ENCODE data around the gene IQGAP1.
"Not testable (repeated sequence)": the region's sequence is repeated elsewhere in the genome, so short reads cannot be mapped to it uniquely, and the experiment has no call there.

Gene IQGAP1

DNA sequence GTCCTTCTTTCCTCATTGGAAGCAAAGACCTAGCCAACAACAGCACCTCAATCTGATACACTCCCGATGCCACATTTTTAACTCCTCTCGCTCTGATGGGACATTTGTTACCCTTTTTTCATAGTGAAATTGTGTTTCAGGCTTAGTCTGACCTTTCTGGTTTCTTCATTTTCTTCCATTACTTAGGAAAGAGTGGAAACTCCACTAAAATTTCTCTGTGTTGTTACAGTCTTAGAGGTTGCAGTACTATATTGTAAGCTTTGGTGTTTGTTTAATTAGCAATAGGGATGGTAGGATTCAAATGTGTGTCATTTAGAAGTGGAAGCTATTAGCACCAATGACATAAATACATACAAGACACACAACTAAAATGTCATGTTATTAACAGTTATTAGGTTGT lies 112.1 kb downstream of the IQGAP1 start:
- FAIRE-seq (no peak), DNase-seq (ENCODE audit: insufficient read length, low spot score) (no peak)
- TF ChIP-seq POLR2A (IDR thresholded peaks at IDR 0.05; ENCODE audit: low read depth, low read length) (no peak), POLR2AphosphoS5 (IDR thresholded peaks at IDR 0.05; ENCODE audit: low read depth, low read length) (no peak), POU2F2 (IDR thresholded peaks at IDR 0.05; ENCODE audit: low read depth, low read length) (no peak)

DNA sequence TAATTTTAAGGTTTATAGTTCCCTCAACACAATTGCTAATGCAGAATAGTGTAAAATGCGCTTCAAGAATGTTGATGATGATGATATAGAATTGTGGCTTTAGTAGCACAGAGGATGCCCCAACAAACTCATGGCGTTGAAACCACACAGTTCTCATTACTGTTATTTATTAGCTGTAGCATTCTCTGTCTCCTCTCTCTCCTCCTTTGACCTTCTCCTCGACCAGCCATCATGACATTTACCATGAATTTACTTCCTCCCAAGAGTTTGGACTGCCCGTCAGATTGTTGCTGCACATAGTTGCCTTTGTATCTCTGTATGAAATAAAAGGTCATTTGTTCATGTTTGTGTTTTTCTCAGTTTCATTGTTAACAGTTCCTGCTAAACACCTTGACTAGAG lies 113.9 kb downstream of the IQGAP1 start:
- DNase-seq (ENCODE audit: insufficient read length, low spot score) (no peak), FAIRE-seq (no peak)
- TF ChIP-seq SPI1 (IDR thresholded peaks at IDR 0.05; ENCODE audit: low read depth, low read length) (no peak), POLR2AphosphoS5 (IDR thresholded peaks at IDR 0.05; ENCODE audit: low read depth, low read length) (no peak), POU2F2 (IDR thresholded peaks at IDR 0.05; ENCODE audit: low read depth, low read length) (no peak), POLR2A (IDR thresholded peaks at IDR 0.05; ENCODE audit: low read depth, low read length) (no peak), TAF1 (IDR thresholded peaks at IDR 0.05; ENCODE audit: low read depth, low read length) (no peak), PAX5 (IDR thresholded peaks at IDR 0.05; ENCODE audit: insufficient read depth, low read length, severe bottlenecking) (no peak)

DNA sequence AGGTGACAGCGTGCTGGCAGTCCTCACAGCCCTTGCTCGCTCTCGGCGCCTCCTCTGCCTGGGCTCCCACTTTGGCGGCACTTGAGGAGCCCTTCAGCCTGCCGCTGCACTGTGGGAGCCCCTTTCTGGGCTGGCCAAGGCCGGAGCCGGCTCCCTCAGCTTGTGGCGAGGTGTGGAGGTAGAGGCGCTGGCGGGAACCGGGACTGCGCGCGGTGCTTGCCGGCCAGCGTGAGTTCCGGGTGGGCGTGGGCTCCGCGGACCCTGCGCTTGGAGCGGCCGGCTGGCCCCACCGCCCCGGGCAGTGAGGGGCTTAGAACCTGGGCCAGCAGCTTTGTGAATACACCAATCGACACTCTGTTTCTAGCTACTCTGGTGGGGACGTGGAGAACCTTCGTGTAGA lies 122.7 kb downstream of the IQGAP1 start:
- FAIRE-seq; DNase-seq (ENCODE audit: insufficient read length, low spot score): not testable (repeated sequence)

DNA sequence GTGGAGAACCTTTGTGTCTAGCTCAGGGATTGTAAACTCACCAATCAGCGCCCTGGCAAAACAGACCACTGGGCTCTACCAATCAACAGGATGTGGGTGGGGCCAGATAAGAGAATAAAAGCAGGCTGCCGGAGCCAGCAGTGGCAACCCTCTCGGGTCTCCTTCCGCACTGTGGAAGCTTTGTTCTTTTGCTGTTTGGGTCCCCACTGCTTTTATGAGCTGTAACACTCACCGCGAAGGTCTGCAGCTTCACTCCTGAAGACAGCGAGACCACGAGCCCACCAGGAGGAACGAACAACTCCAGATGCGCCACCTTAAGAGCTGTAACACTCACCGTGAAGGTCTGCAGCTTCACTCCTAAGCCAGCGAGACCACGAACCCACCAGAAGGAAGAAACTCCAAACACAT lies 123.2 kb downstream of the IQGAP1 start:
- DNase-seq (ENCODE audit: insufficient read length, low spot score); FAIRE-seq: not testable (repeated sequence)

DNA sequence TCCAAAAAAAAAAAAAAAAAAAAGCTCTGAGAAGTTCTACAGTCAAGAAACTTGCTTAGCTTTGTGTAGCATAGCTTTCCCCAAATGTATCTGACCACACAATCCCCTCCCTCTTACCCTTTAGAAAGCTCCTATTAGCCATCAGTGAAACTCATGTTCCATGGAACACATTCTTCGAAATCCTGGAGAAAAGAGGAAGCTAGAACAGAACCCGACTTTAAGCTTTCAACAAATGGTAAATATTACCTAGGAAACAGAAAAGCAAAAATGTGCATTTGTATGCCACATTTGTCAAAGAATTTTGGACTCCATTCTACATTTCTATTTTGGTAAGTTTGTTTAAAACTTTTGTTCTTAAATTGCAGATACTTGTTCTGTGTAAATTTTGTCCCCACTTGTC lies 124.2 kb downstream of the IQGAP1 start:
- FAIRE-seq (no peak), DNase-seq (ENCODE audit: insufficient read length, low spot score) (no peak)
- TF ChIP-seq POU2F2 (IDR thresholded peaks at IDR 0.05; ENCODE audit: low read depth, low read length) (no peak), POLR2AphosphoS5 (IDR thresholded peaks at IDR 0.05; ENCODE audit: low read depth, low read length) (no peak), TAF1 (IDR thresholded peaks at IDR 0.05; ENCODE audit: low read depth, low read length) (no peak), POLR2A (IDR thresholded peaks at IDR 0.05; ENCODE audit: low read depth, low read length) (no peak), PAX5 (IDR thresholded peaks at IDR 0.05; ENCODE audit: insufficient read depth, low read length, severe bottlenecking) (no peak), SPI1 (IDR thresholded peaks at IDR 0.05; ENCODE audit: low read depth, low read length) (no peak)

DNA sequence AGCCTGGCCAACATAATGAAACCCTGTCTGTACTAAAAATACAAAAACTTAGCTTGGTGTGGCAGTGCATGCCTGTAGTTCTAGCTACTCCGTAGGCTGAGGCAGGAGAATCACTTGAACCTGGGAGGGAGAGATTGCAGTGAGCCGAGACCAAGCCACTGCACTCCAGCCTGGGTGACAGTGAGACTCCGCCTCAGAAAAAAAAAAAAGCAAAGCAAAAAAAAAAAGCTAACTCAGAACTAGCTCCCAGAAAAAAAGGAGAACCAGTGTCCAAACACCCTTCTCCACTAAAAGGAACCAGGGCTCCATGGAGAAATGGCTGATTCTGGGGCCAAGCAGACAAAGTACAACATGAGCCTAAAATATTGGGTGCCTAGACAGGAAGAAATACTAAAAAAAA lies 124.9 kb downstream of the IQGAP1 start:
- TF ChIP-seq POU2F2 (IDR thresholded peaks at IDR 0.05; ENCODE audit: low read depth, low read length), result no peak
- no peak for TF ChIP-seq PAX5 (IDR thresholded peaks at IDR 0.05; ENCODE audit: insufficient read depth, low read length, severe bottlenecking)
- TF ChIP-seq TAF1 (IDR thresholded peaks at IDR 0.05; ENCODE audit: low read depth, low read length), result no peak
- no peak for TF ChIP-seq SPI1 (IDR thresholded peaks at IDR 0.05; ENCODE audit: low read depth, low read length)
- no peak for TF ChIP-seq POLR2AphosphoS5 (IDR thresholded peaks at IDR 0.05; ENCODE audit: low read depth, low read length)
- TF ChIP-seq POLR2A (IDR thresholded peaks at IDR 0.05; ENCODE audit: low read depth, low read length), result no peak
- FAIRE-seq, result no peak
- DNase-seq (ENCODE audit: insufficient read length, low spot score), result no peak

DNA sequence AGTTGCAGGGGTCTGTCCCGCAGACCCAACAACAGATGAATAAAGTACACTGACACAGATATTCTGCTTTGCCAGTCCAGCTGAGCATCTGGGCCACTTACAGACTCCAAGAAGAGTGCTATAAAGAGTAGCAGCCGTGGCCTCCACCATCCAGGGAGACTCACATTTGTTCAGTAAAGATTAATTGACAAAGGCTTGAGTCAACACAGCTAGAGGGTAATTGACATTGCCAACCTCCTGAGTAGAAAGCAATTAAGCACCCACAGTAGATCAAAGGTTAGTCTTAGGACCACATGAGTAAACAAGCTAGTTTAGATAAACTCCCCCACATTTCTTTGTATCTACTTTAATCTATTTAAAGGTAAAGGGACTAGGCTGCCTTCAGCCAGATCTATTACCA lies 125.4 kb downstream of the IQGAP1 start:
- DNase-seq (ENCODE audit: insufficient read length, low spot score) (no peak), FAIRE-seq (no peak)

DNA sequence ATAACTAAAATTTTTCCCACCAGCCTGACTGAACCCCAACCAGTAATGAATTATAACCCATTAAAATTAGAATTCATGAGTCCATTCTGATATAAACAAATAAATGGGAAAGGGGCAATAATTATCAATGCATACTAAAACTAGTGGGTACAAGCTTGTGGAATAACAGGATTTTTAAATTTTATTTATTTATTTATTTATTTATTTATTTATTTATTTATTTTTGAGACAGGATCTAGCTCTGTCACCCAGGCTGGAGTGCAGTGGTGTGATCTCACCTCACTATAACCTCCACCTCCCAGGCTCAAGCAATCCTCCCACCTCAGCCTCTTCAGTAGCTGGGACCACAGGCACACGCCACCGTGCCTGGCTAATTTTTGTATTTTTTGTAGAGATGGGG lies 125.9 kb downstream of the IQGAP1 start:
- FAIRE-seq; DNase-seq (ENCODE audit: insufficient read length, low spot score): not testable (repeated sequence)

More for the DNA sequence above, 125.4 kb downstream of the IQGAP1 start:
- no peak for TF ChIP-seq POLR2AphosphoS5 (IDR thresholded peaks at IDR 0.05; ENCODE audit: low read depth, low read length)
- TF ChIP-seq POU2F2 (IDR thresholded peaks at IDR 0.05; ENCODE audit: low read depth, low read length), result no peak
- TF ChIP-seq POLR2A (IDR thresholded peaks at IDR 0.05; ENCODE audit: low read depth, low read length), result no peak
- TF ChIP-seq TAF1 (IDR thresholded peaks at IDR 0.05; ENCODE audit: low read depth, low read length), result no peak
- no peak for TF ChIP-seq SPI1 (IDR thresholded peaks at IDR 0.05; ENCODE audit: low read depth, low read length)
- no peak for TF ChIP-seq PAX5 (IDR thresholded peaks at IDR 0.05; ENCODE audit: insufficient read depth, low read length, severe bottlenecking)

DNA sequence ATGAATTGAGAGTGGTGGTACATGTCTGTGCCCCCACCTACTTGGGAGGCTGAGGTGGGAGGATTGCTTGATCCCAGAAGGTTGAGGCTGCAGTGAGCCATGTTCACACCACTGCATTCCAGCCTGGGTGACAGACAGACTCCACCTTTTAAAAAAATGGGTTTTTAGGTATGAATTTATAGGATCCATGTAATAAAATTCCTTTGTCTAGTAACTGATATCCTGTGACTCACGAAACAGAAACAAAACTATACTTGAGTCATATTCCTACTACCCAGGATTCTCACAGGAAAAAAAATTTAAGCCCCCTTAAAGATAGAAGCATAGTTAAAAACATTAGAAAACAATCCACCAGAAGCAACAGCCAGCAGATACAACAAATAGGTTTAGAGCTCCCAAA lies 131.6 kb downstream of the IQGAP1 start:
- TF ChIP-seq POLR2A (IDR thresholded peaks at IDR 0.05; ENCODE audit: low read depth, low read length), result no peak
- TF ChIP-seq TAF1 (IDR thresholded peaks at IDR 0.05; ENCODE audit: low read depth, low read length), result no peak
- TF ChIP-seq PAX5 (IDR thresholded peaks at IDR 0.05; ENCODE audit: insufficient read depth, low read length, severe bottlenecking), result no peak
- no peak for TF ChIP-seq POU2F2 (IDR thresholded peaks at IDR 0.05; ENCODE audit: low read depth, low read length)
- TF ChIP-seq POLR2AphosphoS5 (IDR thresholded peaks at IDR 0.05; ENCODE audit: low read depth, low read length), result no peak
- no peak for TF ChIP-seq SPI1 (IDR thresholded peaks at IDR 0.05; ENCODE audit: low read depth, low read length)
- DNase-seq (ENCODE audit: insufficient read length, low spot score) (no peak), FAIRE-seq (no peak)

DNA sequence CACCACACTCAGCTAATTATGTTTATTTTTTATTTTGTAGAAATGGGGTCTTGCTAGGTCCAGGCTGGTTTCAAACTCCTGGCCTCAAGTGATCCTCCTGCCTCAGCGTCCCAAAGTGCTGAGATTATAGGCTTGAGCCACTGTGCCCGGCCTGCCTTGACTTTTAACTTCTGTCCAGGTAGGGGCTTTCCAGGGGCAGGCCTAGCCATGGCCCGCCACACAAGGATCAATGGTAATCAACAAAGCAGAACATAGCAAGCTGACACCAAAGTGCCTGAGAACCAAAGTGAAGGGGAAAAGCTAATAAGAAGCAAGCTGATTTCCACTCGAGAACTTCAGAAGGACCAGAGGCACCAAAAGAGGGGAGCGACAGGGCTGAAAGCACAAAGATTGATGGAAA lies 132.3 kb downstream of the IQGAP1 start:
- DNase-seq (ENCODE audit: insufficient read length, low spot score) (no peak), FAIRE-seq (no peak)
- TF ChIP-seq TAF1 (IDR thresholded peaks at IDR 0.05; ENCODE audit: low read depth, low read length) (no peak), SPI1 (IDR thresholded peaks at IDR 0.05; ENCODE audit: low read depth, low read length) (no peak), POU2F2 (IDR thresholded peaks at IDR 0.05; ENCODE audit: low read depth, low read length) (no peak), POLR2A (IDR thresholded peaks at IDR 0.05; ENCODE audit: low read depth, low read length) (no peak), POLR2AphosphoS5 (IDR thresholded peaks at IDR 0.05; ENCODE audit: low read depth, low read length) (no peak), PAX5 (IDR thresholded peaks at IDR 0.05; ENCODE audit: insufficient read depth, low read length, severe bottlenecking) (no peak)

DNA sequence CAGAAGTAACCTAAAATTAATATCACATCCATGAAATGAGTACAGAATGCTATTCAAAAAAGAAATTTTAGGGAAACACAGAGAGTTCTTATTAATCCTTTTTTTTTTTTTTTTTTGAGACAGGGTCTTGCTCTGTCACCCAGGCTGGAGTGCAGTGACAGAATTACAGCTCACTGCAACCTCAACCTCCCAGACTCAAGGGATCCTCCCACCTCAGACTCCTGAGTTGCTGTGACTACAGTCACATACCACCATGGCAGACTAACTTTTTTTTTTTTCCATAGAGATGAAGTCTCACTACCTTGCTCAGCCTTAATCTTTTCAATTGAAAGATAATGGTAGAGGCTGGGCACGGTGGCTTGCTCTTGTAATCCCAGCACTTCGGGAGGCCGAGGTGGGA lies 135.3 kb downstream of the IQGAP1 start:
- TF ChIP-seq TAF1 (IDR thresholded peaks at IDR 0.05; ENCODE audit: low read depth, low read length), result no peak
- no peak for TF ChIP-seq POLR2AphosphoS5 (IDR thresholded peaks at IDR 0.05; ENCODE audit: low read depth, low read length)
- TF ChIP-seq POLR2A (IDR thresholded peaks at IDR 0.05; ENCODE audit: low read depth, low read length), result no peak
- TF ChIP-seq SPI1 (IDR thresholded peaks at IDR 0.05; ENCODE audit: low read depth, low read length), result no peak
- TF ChIP-seq PAX5 (IDR thresholded peaks at IDR 0.05; ENCODE audit: insufficient read depth, low read length, severe bottlenecking), result no peak
- TF ChIP-seq POU2F2 (IDR thresholded peaks at IDR 0.05; ENCODE audit: low read depth, low read length), result no peak
- DNase-seq (ENCODE audit: insufficient read length, low spot score), result no peak
- FAIRE-seq, result no peak

DNA sequence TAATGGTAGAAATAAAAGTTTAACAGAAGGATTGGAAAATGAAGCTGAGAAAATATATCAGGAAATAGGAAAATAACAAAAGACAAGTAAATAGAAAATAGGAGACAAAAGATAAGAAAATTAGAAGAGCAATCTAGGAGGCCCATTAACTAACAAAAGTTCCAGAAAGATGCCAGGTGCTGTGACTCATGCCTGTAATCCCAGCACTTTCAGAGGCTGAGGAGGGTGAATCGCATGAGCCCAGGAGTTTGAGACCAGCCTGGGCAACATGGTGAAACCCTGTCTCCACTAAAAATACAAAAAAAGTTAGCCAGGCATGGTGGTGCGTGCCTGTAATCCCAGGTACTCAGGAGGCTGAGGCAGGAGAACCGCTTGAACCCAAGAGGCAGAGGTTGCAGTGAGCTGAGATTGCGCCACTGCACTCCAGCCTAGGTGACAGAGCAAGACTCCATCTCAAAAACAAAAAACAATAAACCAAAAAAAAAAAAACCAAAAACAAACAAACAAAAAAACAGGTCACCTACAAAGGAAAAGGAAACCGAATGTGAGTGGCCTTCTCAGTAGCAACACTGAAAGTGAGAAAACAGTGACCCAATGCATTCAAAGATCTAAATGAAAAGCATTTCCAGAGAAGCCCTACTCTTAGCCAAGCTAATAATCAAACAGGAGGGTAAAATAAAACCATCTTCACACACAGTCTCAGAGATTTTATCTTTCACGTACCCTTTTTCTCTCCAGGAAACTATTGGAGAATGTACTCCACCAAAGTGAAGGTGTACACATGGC lies 136.2 kb downstream of the IQGAP1 start:
- not testable (repeated sequence) for FAIRE-seq

More for the DNA sequence above, 136.2 kb downstream of the IQGAP1 start:
- not testable (repeated sequence) for DNase-seq (ENCODE audit: insufficient read length, low spot score)

Data from GM12891 (cell line).